Measurements from ENCODE around the gene SPOCK1. TPM values are rescaled to one million over a fixed set of nuclear protein-coding genes. Genes with fewer than 3 reads are reported as not detected.

SPOCK1 gene
- total RNA-seq, 1 experiment from 2014 or later = 9.8 TPM

- ATAC-seq = peak; percentile 90
- H3F3A ChIP-seq (ENCODE audit: low read length, unreplicated experiment) = no peaks in the 10 kb centered on the region
- no peaks in the 10 kb centered on the region for H3K36me3 ChIP-seq (ENCODE audit: low read depth, low read length)
- no peak for TF ChIP-seq CTCF (conservative IDR thresholded peaks at IDR 0.05; ENCODE audit: low read depth, low read length)
- TF ChIP-seq EZH2 (IDR thresholded peaks at IDR 0.05; ENCODE audit: low read length, unreplicated experiment) = no peak
- TF ChIP-seq EZH2phosphoT487 (IDR thresholded peaks at IDR 0.05; ENCODE audit: borderline replicate concordance, low read length) = no peak
- H3K9me3 ChIP-seq (ENCODE audit: low read length) = no peaks in the 10 kb centered on the region
- POLR2A ChIA-PET (ENCODE audit: unreplicated experiment) = interaction anchor here (0.7 kb wide), 1 partner anchor 10 kb away, joined by 4 read pairs; no protein-coding TSS in a partner anchor
- H3K79me2 ChIP-seq (ENCODE audit: low read length) = no peaks in the 10 kb centered on the region
- H3K4me2 ChIP-seq (ENCODE audit: low read length) = peak overlapping the region; percentile 34
- no TSS peak for BruUV-seq (replicated peaks)
- H3K4me1 ChIP-seq (ENCODE audit: insufficient read depth, low read length) = peaks cover 30% of the 10 kb centered on the region
- no peaks in the 10 kb centered on the region for H3K27me3 ChIP-seq (ENCODE audit: low read length)
- CTCF ChIA-PET = no interaction called here
- H2AFZ ChIP-seq (ENCODE audit: low read length) = no peak overlapping the region
- no peaks in the 10 kb centered on the region for H3K9me2 ChIP-seq (replicated peaks; ENCODE audit: low read length)
- no peak overlapping the region for H3K27ac ChIP-seq (ENCODE audit: low read length)
- H4K20me1 ChIP-seq (ENCODE audit: low read length) = no peaks in the 10 kb centered on the region
- H3K9ac ChIP-seq (ENCODE audit: low read length) = no peak overlapping the region
- DNase-seq = peak; percentile 59
- intact Hi-C loops (cut with micrococcal nuclease) = loop anchor here (1.0 kb wide), 1 partner anchor 10 kb away; no protein-coding TSS in a partner anchor
- H3K4me3 ChIP-seq (ENCODE audit: low read length) = no peak overlapping the region
These were observed 216.9 kb downstream of the SPOCK1 start for GRCh38 chr5:137282216-137282615.

GRCh38 chr5:137281201-137281600, 217.9 kb downstream of the SPOCK1 start:
- intact Hi-C loops (cut with micrococcal nuclease) = no loop called here
- H2AFZ ChIP-seq (ENCODE audit: low read length) = no peak overlapping the region
- H3K9me3 ChIP-seq (ENCODE audit: low read length) = no peaks in the 10 kb centered on the region
- H3K4me2 ChIP-seq (ENCODE audit: low read length) = no peak overlapping the region
- ATAC-seq (no peak), DNase-seq (no peak)
- no peaks in the 10 kb centered on the region for H3K27me3 ChIP-seq (ENCODE audit: low read length)
- H3K9me2 ChIP-seq (replicated peaks; ENCODE audit: low read length) = no peaks in the 10 kb centered on the region
- H3K4me3 ChIP-seq (ENCODE audit: low read length) = no peak overlapping the region
- no peaks in the 10 kb centered on the region for H3K36me3 ChIP-seq (ENCODE audit: low read depth, low read length)
- CTCF ChIA-PET = no interaction called here
- no peak overlapping the region for H3K9ac ChIP-seq (ENCODE audit: low read length)
- POLR2A ChIA-PET (ENCODE audit: unreplicated experiment) = no interaction called here
- peaks cover 30% of the 10 kb centered on the region for H3K4me1 ChIP-seq (ENCODE audit: insufficient read depth, low read length)
- BruUV-seq (replicated peaks) = no TSS peak
- H3K27ac ChIP-seq (ENCODE audit: low read length) = no peak overlapping the region
- TF ChIP-seq EZH2 (IDR thresholded peaks at IDR 0.05; ENCODE audit: low read length, unreplicated experiment) (no peak), CTCF (conservative IDR thresholded peaks at IDR 0.05; ENCODE audit: low read depth, low read length) (no peak), EZH2phosphoT487 (IDR thresholded peaks at IDR 0.05; ENCODE audit: borderline replicate concordance, low read length) (no peak)
- H4K20me1 ChIP-seq (ENCODE audit: low read length) = no peaks in the 10 kb centered on the region
- no peaks in the 10 kb centered on the region for H3F3A ChIP-seq (ENCODE audit: low read length, unreplicated experiment)
- no peaks in the 10 kb centered on the region for H3K79me2 ChIP-seq (ENCODE audit: low read length)

GRCh38 chr5:137280656-137281055, 218.5 kb downstream of the SPOCK1 start:
- H3K27me3 ChIP-seq (ENCODE audit: low read length) = no peaks in the 10 kb centered on the region
- CTCF ChIA-PET = no interaction called here
- H4K20me1 ChIP-seq (ENCODE audit: low read length) = no peaks in the 10 kb centered on the region
- peak overlapping the region; percentile 44 for H3K4me2 ChIP-seq (ENCODE audit: low read length)
- peak; percentile 65 for ATAC-seq
- no peaks in the 10 kb centered on the region for H3K36me3 ChIP-seq (ENCODE audit: low read depth, low read length)
- peak; percentile 44 for DNase-seq
- intact Hi-C loops (cut with micrococcal nuclease) = no loop called here
- H3K9me3 ChIP-seq (ENCODE audit: low read length) = no peaks in the 10 kb centered on the region
- no peak overlapping the region for H2AFZ ChIP-seq (ENCODE audit: low read length)
- no TSS peak for BruUV-seq (replicated peaks)
- H3K79me2 ChIP-seq (ENCODE audit: low read length) = no peaks in the 10 kb centered on the region
- POLR2A ChIA-PET (ENCODE audit: unreplicated experiment) = no interaction called here
- no peak overlapping the region for H3K27ac ChIP-seq (ENCODE audit: low read length)
- TF ChIP-seq CTCF (conservative IDR thresholded peaks at IDR 0.05; ENCODE audit: low read depth, low read length) (no peak), EZH2phosphoT487 (IDR thresholded peaks at IDR 0.05; ENCODE audit: borderline replicate concordance, low read length) (no peak), EZH2 (IDR thresholded peaks at IDR 0.05; ENCODE audit: low read length, unreplicated experiment) (no peak)
- H3F3A ChIP-seq (ENCODE audit: low read length, unreplicated experiment) = no peaks in the 10 kb centered on the region
- no peak overlapping the region for H3K4me3 ChIP-seq (ENCODE audit: low read length)
- H3K9ac ChIP-seq (ENCODE audit: low read length) = no peak overlapping the region
- no peaks in the 10 kb centered on the region for H3K9me2 ChIP-seq (replicated peaks; ENCODE audit: low read length)
- H3K4me1 ChIP-seq (ENCODE audit: insufficient read depth, low read length) = peaks cover 30% of the 10 kb centered on the region
